OCI-LY7 (cell line): Measurements from ENCODE around the gene IQGAP2.

Experiments used
- EZH2phosphoT487 ChIP-seq: fragments of 200-600 bp; sonication (generic); IDR thresholded peaks from 2 replicates; pipeline ENCODE4 v1.6.1; 2018; ENCODE audit warnings: low read depth, borderline replicate concordance, mild to moderate bottlenecking, mixed run types, antibody characterized with exemption, low read length, moderate library complexity, mixed read lengths
- TF ChIP-seq, protein P1 (sequence below): fragments of 200-600 bp; sonication (generic); conservative IDR thresholded peaks from 2 replicates; pipeline ENCODE4 v1.5.1; 2014; ENCODE audit warnings: mild to moderate bottlenecking, antibody characterized with exemption, low read length, moderate library complexity, mixed read lengths

DNA sequence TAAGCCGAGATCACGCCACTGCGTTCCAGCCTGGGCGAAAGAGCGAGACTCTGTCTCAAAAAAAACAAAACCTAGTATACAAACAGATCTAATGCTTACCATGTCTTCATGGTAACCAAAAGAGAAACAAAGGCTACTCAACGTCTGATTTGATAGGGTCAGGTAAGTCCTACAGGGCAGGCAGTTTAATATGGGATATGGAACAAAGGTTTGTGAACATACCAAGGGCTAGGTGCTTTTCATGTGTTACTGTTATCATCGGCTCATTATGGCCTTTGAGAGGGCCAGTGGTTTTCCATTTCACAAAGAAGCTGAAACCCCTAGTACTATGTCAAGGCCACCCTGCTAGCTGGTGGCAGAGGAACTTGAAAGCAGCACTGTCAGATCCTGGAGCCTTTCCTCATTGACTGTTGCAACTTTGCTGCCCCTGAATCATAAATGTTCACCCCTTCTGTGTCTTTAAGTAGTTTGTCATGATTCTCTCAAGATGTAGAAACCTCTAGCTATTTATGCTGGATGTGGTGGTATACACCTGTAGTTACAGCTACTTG lies 5.1 kb downstream of the IQGAP2 start:
- TF ChIP-seq, protein P1, sequence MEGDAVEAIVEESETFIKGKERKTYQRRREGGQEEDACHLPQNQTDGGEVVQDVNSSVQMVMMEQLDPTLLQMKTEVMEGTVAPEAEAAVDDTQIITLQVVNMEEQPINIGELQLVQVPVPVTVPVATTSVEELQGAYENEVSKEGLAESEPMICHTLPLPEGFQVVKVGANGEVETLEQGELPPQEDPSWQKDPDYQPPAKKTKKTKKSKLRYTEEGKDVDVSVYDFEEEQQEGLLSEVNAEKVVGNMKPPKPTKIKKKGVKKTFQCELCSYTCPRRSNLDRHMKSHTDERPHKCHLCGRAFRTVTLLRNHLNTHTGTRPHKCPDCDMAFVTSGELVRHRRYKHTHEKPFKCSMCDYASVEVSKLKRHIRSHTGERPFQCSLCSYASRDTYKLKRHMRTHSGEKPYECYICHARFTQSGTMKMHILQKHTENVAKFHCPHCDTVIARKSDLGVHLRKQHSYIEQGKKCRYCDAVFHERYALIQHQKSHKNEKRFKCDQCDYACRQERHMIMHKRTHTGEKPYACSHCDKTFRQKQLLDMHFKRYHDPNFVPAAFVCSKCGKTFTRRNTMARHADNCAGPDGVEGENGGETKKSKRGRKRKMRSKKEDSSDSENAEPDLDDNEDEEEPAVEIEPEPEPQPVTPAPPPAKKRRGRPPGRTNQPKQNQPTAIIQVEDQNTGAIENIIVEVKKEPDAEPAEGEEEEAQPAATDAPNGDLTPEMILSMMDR, result no peak
- no peak for TF ChIP-seq EZH2phosphoT487
